H1 (cell line): ENCODE data around the gene GRAP. TPM values are rescaled to one million over a fixed set of nuclear protein-coding genes. Genes with fewer than 3 reads are reported as not detected.

ENCODE experiments used
- BACH1 ChIP-seq: IDR thresholded peaks from 2 replicates; pipeline ENCODE4 v1.6.1; 2012; ENCODE audit warnings: low read length, improper control_type of control experiment
- CHD7 ChIP-seq: fragments of 300-600 bp; sonication (generic); IDR thresholded peaks from 2 replicates; pipeline ENCODE4 v1.7.1; 2012; ENCODE audit warnings: low read length, moderate library complexity, mild to moderate bottlenecking, inconsistent platforms; ENCODE audit not compliant: insufficient replicate concordance
- EZH2 ChIP-seq: fragments of 200-600 bp; sonication (generic); IDR thresholded peaks from 2 replicates; pipeline ENCODE4 v1.7.1; 2012; ENCODE audit warnings: low read depth, mild to moderate bottlenecking, moderate library complexity, low read length, inconsistent platforms; ENCODE audit not compliant: severe bottlenecking
- GTF2F1 ChIP-seq: IDR thresholded peaks from 2 replicates; pipeline ENCODE4 v1.6.1; 2012; ENCODE audit warnings: low read depth, low read length, improper control_type of control experiment, borderline replicate concordance
- RNF2 ChIP-seq: fragments of 200-900, 300-1000 bp; sonication (generic); IDR thresholded peaks from 2 replicates; pipeline ENCODE4 v1.7.1; 2016; ENCODE audit warnings: borderline replicate concordance, low read depth, mild to moderate bottlenecking, antibody characterized with exemption, low read length; ENCODE audit not compliant: poor library complexity, severe bottlenecking; ENCODE audit errors: missing control alignments
- SIN3A ChIP-seq, 2 experiments: IDR thresholded peaks in 1 of 2; conservative IDR thresholded peaks in 1 of 2; 2 replicates each; pipeline ENCODE4 v1.6.1; 2011 to 2012; ENCODE audit warnings: low read length in 2 of 2, improper control_type of control experiment in 1 of 2, low read depth in 1 of 2, mild to moderate bottlenecking in 1 of 2
- USF2 ChIP-seq: IDR thresholded peaks from 2 replicates; pipeline ENCODE4 v1.6.1; 2011; ENCODE audit warnings: low read length, improper control_type of control experiment
- polyA plus RNA-seq, 7 experiments: library from polyadenylated mRNA; depleted of rRNA in 3 of 7; stranded (reverse) in 5 of 7; unstranded in 2 of 7; fragments of >200 nt in 5 of 7; fragments of 200-250 nt in 2 of 7; gene quantifications; 1 replicate in 5 of 7; 2 replicates in 1 of 7; 4 replicates in 1 of 7; pipeline versions ENCODE4 v1.2.1 to v1.2.3, GENCODE V29; 2011 to 2013; ENCODE audit warnings: missing spikeins in 2 of 7, mixed read lengths in 2 of 7
- total RNA-seq: library from RNA; stranded (reverse); fragmentation: NEBNext Ultra II Directional; extraction: Animal tissue kit (Norgen Biotek cat#: 25700); gene quantifications from 2 replicates; pipeline ENCODE4 v1.2.1, GENCODE V29; 2021

Gene GRAP
- total and polyA plus RNA-seq, 2 of the 8 experiments (the other 6 are each of a cell fraction or from before 2014, with no cell fraction given) = 0.18 to 0.24 TPM

GRCh38 chr17:19005789-19006430, 40.8 kb downstream of the GRAP start (continued):
- no peak for TF ChIP-seq CHD7
- no peak for TF ChIP-seq RNF2
- TF ChIP-seq SIN3A (conservative IDR thresholded peaks at IDR 0.05 in 1 of 2, IDR thresholded peaks at IDR 0.05 in 1 of 2; ENCODE audit: low read depth in 1 of 2, low read length in 2 of 2) = no peak
- no peak for TF ChIP-seq BACH1
- TF ChIP-seq GTF2F1 = no peak
- no peak for TF ChIP-seq USF2
- no peak for TF ChIP-seq EZH2
